ENCODE measurements around the gene DIAPH2.

Gene DIAPH2

GRCh38 chrX:97308171-97308570 is 623.5 kb downstream of the DIAPH2 start:
- no peak for DNase-seq (ENCODE audit: low read depth)

GRCh38 chrX:97309487-97310116 is 625.0 kb downstream of the DIAPH2 start:
- DNase-seq (ENCODE audit: low read depth) = no peak

- DNase-seq (ENCODE audit: low read depth) = no peak
Measured at GRCh38 chrX:97310373-97310772, 625.7 kb downstream of the DIAPH2 start.

DNA sequence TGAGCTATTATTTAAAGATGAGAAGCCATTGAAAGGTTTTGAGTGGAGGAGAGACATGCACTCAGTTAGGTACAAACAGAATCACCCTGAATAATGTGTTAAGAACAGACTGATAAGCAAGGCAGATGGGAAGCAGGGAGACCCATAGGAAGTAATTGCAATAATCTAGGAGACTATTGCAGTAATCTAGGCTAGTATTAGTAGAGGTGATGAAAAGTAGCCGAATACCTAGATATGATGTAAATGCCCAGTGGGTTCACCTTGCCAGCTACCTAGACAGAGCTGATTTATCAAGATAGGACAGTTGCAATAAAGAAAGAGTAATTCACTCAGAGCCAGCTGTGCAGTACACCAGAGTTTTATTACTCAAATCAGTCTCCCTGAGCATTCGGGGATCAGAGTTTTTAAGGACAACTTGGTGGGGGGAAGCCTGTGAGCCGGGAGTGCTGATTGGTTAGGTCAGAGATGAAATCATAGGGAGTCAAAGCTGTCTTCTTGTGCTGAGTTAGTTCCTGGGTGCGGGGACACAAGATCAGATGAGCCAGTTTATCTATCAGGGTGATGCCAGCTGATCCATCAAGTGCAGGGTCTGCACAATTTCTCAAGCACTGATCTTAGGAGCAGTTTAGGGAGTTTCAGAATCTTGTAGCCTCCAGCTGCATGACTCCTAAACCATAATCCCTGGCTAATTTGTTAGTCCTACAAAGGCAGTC is 626.6 kb downstream of the DIAPH2 start:
- DNase-seq (ENCODE audit: low read depth) = no peak

DNA sequence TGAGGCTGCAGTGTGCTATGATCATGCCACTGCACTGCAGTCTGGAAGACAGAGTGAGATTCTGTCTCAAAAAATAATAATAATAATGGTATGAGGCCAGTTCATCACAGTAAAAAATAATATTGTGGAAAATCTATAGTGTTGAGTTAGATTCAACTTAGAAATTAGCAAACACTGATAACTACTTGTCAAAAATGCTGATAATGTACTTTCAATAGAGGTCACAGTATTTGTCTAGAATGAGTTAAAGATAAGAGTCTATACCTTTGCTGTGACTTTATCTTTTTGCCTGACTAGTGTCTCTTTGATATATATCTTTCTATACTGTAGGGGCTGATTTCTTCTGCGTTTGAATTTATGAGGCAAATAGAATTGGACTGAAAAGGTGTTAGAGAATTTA is 629.7 kb downstream of the DIAPH2 start:
- no peak for DNase-seq (ENCODE audit: low read depth)

DNA sequence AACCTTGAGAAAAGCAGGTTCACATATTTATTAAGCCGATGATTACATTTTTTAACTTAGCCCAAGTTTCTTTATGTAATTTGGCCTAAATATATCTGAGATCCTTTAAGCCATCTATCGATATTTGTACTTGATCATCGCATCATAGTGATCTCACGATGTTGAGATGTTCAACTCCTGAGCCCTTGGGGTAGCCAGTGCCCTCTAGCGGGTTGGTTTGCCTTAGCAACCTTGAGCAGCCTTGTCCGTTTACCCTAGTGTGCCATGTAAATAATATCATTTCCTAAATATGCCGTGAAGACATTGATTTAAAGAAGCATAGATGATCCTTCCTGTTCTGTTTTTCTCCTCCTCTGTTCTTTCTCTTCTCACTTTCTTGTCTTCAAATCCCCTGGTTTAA is 631.3 kb downstream of the DIAPH2 start:
- no peak for DNase-seq (ENCODE audit: low read depth)

DNA sequence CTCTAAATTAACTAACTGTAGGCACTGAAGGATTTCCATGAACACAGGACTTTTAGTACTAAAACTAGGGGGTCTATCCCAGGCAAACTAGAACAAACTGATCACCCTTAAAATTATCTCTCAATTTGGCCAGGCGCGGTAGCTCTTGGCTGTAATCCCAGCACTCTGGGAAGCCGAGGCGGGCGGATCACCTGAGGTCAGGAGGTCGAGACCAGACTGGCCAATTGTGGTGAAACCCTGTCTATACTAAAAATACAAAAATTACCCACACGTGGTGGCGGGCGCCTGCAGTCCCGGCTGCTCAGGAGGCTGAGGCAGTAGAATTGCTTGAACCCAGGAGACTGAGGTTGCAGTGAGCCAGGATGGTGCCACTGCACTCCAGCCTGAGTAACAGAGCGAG is 635.7 kb downstream of the DIAPH2 start:
- no peak for DNase-seq (ENCODE audit: low read depth)

- no peak for DNase-seq (ENCODE audit: low read depth)
Measured at GRCh38 chrX:97322401-97322800, 637.8 kb downstream of the DIAPH2 start.

DNA sequence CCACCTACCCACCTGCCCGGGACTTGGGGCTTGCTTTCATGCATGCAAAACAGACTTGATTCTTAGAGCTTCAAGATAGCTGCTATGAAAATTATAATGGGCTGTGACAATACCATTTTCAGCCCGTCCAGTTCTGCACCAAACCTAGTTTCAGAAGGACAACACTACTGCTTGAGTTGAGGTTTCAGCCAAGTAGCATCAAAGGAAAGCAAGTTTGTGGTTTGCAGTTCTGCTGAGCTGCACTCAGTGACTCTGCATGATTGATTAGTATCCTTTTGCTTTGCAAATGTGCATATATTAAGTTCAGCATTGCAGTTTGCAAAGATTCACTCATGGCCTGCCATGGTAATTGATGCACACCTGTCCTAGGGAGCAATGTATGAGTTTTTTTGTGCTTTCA is 641.8 kb downstream of the DIAPH2 start:
- no peak for DNase-seq (ENCODE audit: low read depth)

- DNase-seq (ENCODE audit: low read depth) = no peak
Measured at GRCh38 chrX:97328853-97329390, 644.3 kb downstream of the DIAPH2 start.

GRCh38 chrX:97330151-97330550 is 645.5 kb downstream of the DIAPH2 start:
- no peak for DNase-seq (ENCODE audit: low read depth)

- no peak for DNase-seq (ENCODE audit: low read depth)
Measured at GRCh38 chrX:97332963-97333362, 648.3 kb downstream of the DIAPH2 start.

DNA sequence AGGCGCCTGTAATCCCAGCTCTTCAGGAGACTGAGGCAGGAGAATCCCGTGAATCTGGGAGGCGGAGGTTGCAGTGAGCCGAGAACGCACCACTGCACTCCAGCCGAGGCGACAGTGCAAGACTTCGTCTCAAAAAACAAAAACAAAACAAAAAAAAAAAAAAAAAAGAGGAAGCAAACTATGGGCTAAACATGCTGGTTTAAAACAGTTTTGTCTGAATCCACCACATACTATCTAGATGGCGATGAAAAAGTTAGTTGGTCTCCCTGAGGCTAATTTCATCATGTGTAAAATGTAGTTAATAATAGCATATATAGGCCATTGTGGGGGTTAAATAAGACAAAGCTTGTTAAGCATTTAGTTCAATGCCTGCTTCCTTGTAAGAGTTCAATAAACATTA is 650.2 kb downstream of the DIAPH2 start:
- DNase-seq (ENCODE audit: low read depth) = no peak

DNA sequence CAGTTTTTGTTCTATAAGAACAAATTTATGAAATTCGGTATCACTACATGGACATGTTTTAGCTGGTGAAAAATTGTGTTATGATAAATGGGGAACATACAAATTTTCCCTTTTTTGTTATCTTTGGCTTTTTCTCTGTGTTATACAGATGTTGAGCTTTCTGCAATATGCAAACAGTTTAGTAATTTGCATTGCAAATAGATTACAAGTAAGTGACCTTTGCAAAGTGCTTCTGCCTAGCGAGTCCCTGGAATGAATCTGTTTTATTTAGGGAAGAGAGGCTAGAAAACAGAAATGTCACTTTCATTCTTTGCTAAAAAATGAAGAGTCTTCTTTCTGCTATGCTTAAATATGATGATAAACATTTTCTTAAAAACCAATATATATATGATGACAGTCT is 660.1 kb downstream of the DIAPH2 start:
- DNase-seq (ENCODE audit: low read depth) = no peak

GRCh38 chrX:97358941-97359340 is 674.3 kb downstream of the DIAPH2 start:
- no peak for DNase-seq (ENCODE audit: low read depth)

GRCh38 chrX:97363843-97364242 is 679.2 kb downstream of the DIAPH2 start:
- no peak for DNase-seq (ENCODE audit: low read depth)

GRCh38 chrX:97366237-97366636 is 681.6 kb downstream of the DIAPH2 start:
- DNase-seq (ENCODE audit: low read depth) = no peak

DNA sequence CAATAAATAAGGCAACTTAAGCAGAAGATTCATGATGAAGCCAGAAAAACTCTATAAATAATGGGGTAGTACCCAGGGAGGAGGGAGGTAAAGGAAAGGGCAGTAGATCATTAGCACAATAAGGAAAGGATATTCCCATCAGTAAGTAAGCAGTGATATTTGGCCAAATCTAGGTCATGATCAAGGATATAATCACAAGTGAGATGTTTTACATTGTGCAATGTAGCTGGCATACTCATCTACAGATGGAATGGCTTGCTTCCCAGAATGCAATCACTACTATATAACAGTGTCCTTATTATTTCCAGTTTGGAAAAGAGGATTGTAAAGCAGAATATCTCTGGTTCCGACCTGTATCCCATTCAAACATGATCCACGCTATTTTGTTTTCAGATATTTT is 682.5 kb downstream of the DIAPH2 start:
- no peak for DNase-seq (ENCODE audit: low read depth)

DNA sequence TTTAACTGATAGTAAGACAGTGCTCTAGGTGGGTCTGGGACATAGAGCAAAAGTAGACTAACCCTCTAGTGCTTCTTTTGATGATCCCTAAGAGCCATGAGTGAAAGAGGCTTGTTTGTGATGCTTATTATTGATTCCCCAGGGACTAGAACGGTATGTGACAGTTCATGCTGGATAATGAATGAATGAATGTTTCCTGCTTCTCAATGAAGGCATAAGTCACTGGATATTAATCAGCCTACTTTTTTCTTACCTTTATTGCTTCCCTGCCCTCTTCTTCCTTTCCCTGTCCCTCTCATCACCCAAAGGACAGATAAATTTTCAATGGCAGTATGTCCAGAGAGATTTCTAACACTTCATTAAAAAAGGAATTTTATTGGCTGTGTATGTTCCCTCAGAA is 685.3 kb downstream of the DIAPH2 start:
- no peak for DNase-seq (ENCODE audit: low read depth)

DNA sequence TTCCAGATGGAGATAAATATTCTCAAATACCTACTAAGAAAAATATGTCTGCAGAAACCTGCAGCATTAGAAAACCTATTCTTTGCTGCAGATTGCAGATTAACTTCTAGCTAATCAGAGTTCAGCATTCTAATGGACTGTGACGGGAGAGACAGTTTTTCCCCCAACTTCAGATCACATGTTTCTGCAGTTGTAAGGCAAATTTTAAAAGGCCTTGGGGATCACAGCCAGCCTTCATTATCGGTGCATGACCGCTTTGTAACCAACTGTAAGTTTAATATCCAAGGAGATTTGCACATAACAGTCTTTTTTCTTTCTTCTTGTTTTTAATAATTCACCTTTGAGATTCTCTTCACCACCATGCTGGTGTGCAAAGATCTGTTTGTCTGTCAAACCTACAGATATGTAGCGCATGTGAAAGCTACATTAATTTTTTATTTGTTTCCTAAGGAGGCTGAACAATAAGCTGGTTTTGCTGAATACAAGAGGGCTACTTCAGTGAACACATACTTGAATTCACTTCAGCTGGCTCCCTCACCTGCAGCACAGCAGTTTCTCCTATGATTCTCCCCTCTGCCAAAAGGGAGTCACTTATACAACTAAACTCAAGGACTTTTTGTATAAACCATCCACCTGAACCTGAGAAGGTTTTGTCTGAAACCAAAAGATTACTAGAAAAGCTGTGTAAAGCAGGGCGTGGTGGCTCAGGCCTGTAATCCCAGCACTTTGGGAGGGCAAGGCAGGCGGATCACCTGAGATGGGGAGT is 687.5 kb downstream of the DIAPH2 start:
- DNase-seq (ENCODE audit: low read depth) = no peak

DNA sequence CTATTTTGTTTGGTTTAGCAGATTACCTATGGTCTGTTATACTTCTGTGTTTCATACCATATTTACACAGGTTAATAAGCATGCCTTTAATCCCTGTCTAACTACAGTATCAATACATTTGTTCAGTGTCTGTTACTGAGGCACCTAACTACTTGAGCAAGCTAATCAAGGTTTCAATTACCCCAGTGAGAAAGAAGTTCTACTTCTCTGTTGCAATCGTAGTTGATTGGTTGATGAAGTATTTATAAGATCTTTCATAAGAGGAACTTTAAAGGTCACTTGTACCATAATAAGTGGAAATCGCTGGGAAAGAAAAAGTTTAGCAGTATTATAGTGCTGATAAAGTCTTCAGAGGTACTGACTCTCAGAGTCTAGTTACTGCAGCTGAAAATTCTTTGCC is 689.6 kb downstream of the DIAPH2 start:
- DNase-seq (ENCODE audit: low read depth) = no peak

GRCh38 chrX:97380200-97380599 is 695.6 kb downstream of the DIAPH2 start:
- no peak for DNase-seq (ENCODE audit: low read depth)

DNA sequence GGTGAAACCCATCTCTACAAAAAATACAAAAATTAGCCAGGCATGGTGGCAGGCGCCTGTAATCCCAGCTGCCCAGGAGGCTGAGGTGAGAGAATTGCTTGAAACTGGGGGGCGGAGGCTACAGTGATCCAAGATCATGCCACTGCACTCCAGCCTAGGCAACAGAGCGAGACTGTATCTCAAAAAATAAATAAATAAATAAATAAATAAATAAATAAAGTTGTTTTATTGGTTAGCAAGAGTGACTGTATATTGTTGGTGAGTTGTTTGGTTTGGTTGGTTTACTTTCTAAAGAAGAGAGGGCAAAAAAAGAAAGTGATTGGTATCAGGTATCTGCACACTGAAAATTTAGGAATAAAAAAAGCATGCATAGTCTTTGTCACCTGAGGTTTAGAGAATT is 700.0 kb downstream of the DIAPH2 start:
- DNase-seq (ENCODE audit: low read depth) = no peak

Data from HS-27A (cell line).